WTC11 (cell line): ENCODE results near the gene PTN. TPM values are rescaled to one million over a fixed set of nuclear protein-coding genes. Genes with fewer than 3 reads are reported as not detected.

Experiments
- ATAC-seq: fragments of 200-7000 bp; cut with Tn5 transposase; 2 replicates; pipeline ENCODE4 v1.10.0; 2021; ENCODE audit warnings: mild to moderate bottlenecking, moderate library complexity
- CTCF ChIA-PET: fragments of 300-600 bp; sonication (Branson Sonifier 250); formaldehyde crosslinking; loops from one replicate; lab custom pipeline; 2021; ENCODE audit warnings: antibody characterized with exemption; lab: Charles Lee
- POLR2A ChIA-PET: fragments of 350-600 bp; sonication (Branson Sonifier 250); formaldehyde crosslinking; loops from one replicate; lab custom pipeline; 2021; ENCODE audit warnings: antibody characterized with exemption; lab: Charles Lee
- DNase-seq: peaks from one replicate; pipeline ENCODE4 v3.0.0; 2021; ENCODE audit warnings: low spot score
- H3K27ac Mint-ChIP-seq: 2 replicates; pipeline ENCODE4 v1.8.0; 2021; ENCODE audit warnings: mixed read lengths
- H3K27me3 Mint-ChIP-seq: 2 replicates; pipeline ENCODE4 v1.8.0; 2021; ENCODE audit warnings: low read depth, mild to moderate bottlenecking, moderate library complexity, mixed read lengths
- H3K36me3 Mint-ChIP-seq: 2 replicates; pipeline ENCODE4 v1.8.0; 2021; ENCODE audit warnings: mixed read lengths
- H3K4me1 Mint-ChIP-seq: 2 replicates; pipeline ENCODE4 v1.8.0; 2022; ENCODE audit warnings: mixed read lengths
- H3K4me3 Mint-ChIP-seq: 2 replicates; pipeline ENCODE4 v1.8.0; 2021; ENCODE audit warnings: mild to moderate bottlenecking, moderate library complexity, mixed read lengths
- H3K9me3 Mint-ChIP-seq: 2 replicates; pipeline ENCODE4 v1.8.0; 2021; ENCODE audit warnings: mixed read lengths
- ATF3 ChIP-seq: sonication (generic); formaldehyde crosslinking; conservative IDR thresholded peaks from 2 replicates; pipeline ENCODE4 v1.8.1; 2022; ENCODE audit warnings: mild to moderate bottlenecking, missing genetic modification reagents
- ATF6 ChIP-seq: sonication (generic); formaldehyde crosslinking; IDR thresholded peaks from 2 replicates; pipeline ENCODE4 v1.8.1; 2023; ENCODE audit warnings: mild to moderate bottlenecking, missing genetic modification reagents
- CDX4 ChIP-seq: fragments of 250-450 bp; sonication (Bioruptor Pico); IDR thresholded peaks from 2 replicates; pipeline ENCODE4 v1.9.0; 2021; ENCODE audit warnings: moderate library complexity, mild to moderate bottlenecking, inconsistent platforms, borderline replicate concordance
- ELF4 ChIP-seq: sonication (generic); formaldehyde crosslinking; IDR thresholded peaks from 2 replicates; pipeline ENCODE4 v1.8.1; 2022; ENCODE audit warnings: low read depth, mild to moderate bottlenecking, moderate library complexity, missing genetic modification reagents
- EMX1 ChIP-seq: fragments of 250-450 bp; sonication (Bioruptor Pico); IDR thresholded peaks from 2 replicates; pipeline ENCODE4 v1.8.0; 2021; ENCODE audit warnings: mild to moderate bottlenecking
- ESRRA ChIP-seq: sonication (generic); formaldehyde crosslinking; IDR thresholded peaks from 2 replicates; pipeline ENCODE4 v1.8.1; 2022; ENCODE audit warnings: mild to moderate bottlenecking, missing genetic modification reagents, borderline replicate concordance
- FOXJ3 ChIP-seq: sonication (generic); formaldehyde crosslinking; IDR thresholded peaks from 2 replicates; pipeline ENCODE4 v1.9.0; 2021; ENCODE audit warnings: missing genetic modification reagents, mild to moderate bottlenecking, borderline replicate concordance
- HMGXB4 ChIP-seq: sonication (generic); formaldehyde crosslinking; IDR thresholded peaks from 2 replicates; pipeline ENCODE4 v1.8.1; 2023; ENCODE audit warnings: mild to moderate bottlenecking, moderate library complexity, missing genetic modification reagents
- IRF1 ChIP-seq: sonication (generic); formaldehyde crosslinking; IDR thresholded peaks from 2 replicates; pipeline ENCODE4 v1.8.0; 2023; ENCODE audit warnings: missing genetic modification reagents
- JAZF1 ChIP-seq: fragments of 250-450 bp; sonication (Bioruptor Pico); IDR thresholded peaks from 2 replicates; pipeline ENCODE4 v1.9.0; 2021; ENCODE audit warnings: moderate library complexity, mild to moderate bottlenecking, inconsistent platforms
- JUN ChIP-seq: sonication (generic); formaldehyde crosslinking; IDR thresholded peaks from 2 replicates; pipeline ENCODE4 v1.8.0; 2023; ENCODE audit warnings: mild to moderate bottlenecking, missing genetic modification reagents
- MXD4 ChIP-seq: fragments of 250-450 bp; sonication (Bioruptor Pico); IDR thresholded peaks from 2 replicates; pipeline ENCODE4 v1.8.0; 2021; ENCODE audit warnings: mild to moderate bottlenecking, moderate library complexity, borderline replicate concordance
- NFATC4 ChIP-seq: fragments of 250-450 bp; sonication (Bioruptor Pico); IDR thresholded peaks from 2 replicates; pipeline ENCODE4 v1.9.0; 2021; ENCODE audit warnings: mild to moderate bottlenecking
- NFYB ChIP-seq: sonication (generic); formaldehyde crosslinking; conservative IDR thresholded peaks from 2 replicates; pipeline ENCODE4 v1.8.0; 2022; ENCODE audit warnings: low read depth, missing genetic modification reagents
- NR2C2 ChIP-seq: sonication (generic); formaldehyde crosslinking; IDR thresholded peaks from 2 replicates; pipeline ENCODE4 v1.8.0; 2022; ENCODE audit warnings: mild to moderate bottlenecking, missing genetic modification reagents
- PRRX2 ChIP-seq: fragments of 250-450 bp; sonication (Bioruptor Pico); IDR thresholded peaks from 2 replicates; pipeline ENCODE4 v1.8.0; 2021; ENCODE audit warnings: mild to moderate bottlenecking
- SOX15 ChIP-seq: fragments of 250-450 bp; sonication (Bioruptor Pico); IDR thresholded peaks from 2 replicates; pipeline ENCODE4 v1.9.0; 2021; ENCODE audit warnings: mild to moderate bottlenecking
- TEAD4 ChIP-seq: sonication (generic); formaldehyde crosslinking; IDR thresholded peaks from 2 replicates; pipeline ENCODE4 v1.8.0; 2022; ENCODE audit warnings: mild to moderate bottlenecking, missing genetic modification reagents
- ZBTB21 ChIP-seq: sonication (generic); formaldehyde crosslinking; IDR thresholded peaks from 2 replicates; pipeline ENCODE4 v1.8.1; 2023; ENCODE audit warnings: mild to moderate bottlenecking, missing genetic modification reagents, borderline replicate concordance
- ZNF232 ChIP-seq: sonication (generic); formaldehyde crosslinking; IDR thresholded peaks from 2 replicates; pipeline ENCODE4 v1.8.0; 2022; ENCODE audit warnings: mild to moderate bottlenecking, missing genetic modification reagents
- ZNF317 ChIP-seq: sonication (generic); formaldehyde crosslinking; IDR thresholded peaks from 2 replicates; pipeline ENCODE4 v1.8.1; 2023; ENCODE audit warnings: low read depth, mild to moderate bottlenecking, moderate library complexity, missing genetic modification reagents, borderline replicate concordance
- ZNF423 ChIP-seq: fragments of 250-450 bp; sonication (Bioruptor Pico); IDR thresholded peaks from 2 replicates; pipeline ENCODE4 v2.1.2; 2022; ENCODE audit warnings: mild to moderate bottlenecking, moderate library complexity
- total RNA-seq: library from RNA; stranded (reverse); gene quantifications from 3 replicates; pipeline ENCODE4 v1.2.3, GENCODE V29; 2021
- TF ChIP-seq, protein P1 (sequence below): sonication (generic); formaldehyde crosslinking; IDR thresholded peaks from 2 replicates; pipeline ENCODE4 v1.8.0; 2022; ENCODE audit warnings: mild to moderate bottlenecking, missing genetic modification reagents
- TF ChIP-seq, protein P2 (sequence below): sonication (generic); formaldehyde crosslinking; IDR thresholded peaks from 2 replicates; pipeline ENCODE4 v1.8.0; 2022; ENCODE audit warnings: mild to moderate bottlenecking, missing genetic modification reagents
- TF ChIP-seq, protein P3 (sequence below): fragments of 250-450 bp; sonication (Bioruptor Pico); IDR thresholded peaks from 2 replicates; pipeline ENCODE4 v2.1.2; 2022; ENCODE audit warnings: mild to moderate bottlenecking, moderate library complexity

The PTN gene
- total RNA-seq, 1 experiment from 2014 or later: 18.9 TPM

- TF ChIP-seq, protein P1, sequence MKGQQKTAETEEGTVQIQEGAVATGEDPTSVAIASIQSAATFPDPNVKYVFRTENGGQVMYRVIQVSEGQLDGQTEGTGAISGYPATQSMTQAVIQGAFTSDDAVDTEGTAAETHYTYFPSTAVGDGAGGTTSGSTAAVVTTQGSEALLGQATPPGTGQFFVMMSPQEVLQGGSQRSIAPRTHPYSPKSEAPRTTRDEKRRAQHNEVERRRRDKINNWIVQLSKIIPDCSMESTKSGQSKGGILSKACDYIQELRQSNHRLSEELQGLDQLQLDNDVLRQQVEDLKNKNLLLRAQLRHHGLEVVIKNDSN (CRISPR knock-in tag): no peak
- TF ChIP-seq TEAD4 (CRISPR knock-in tag) (no peak), JUN (CRISPR knock-in tag) (no peak)
Measured at GRCh38 chr7:137206770-137207169, 136.8 kb downstream of the PTN start (continued).

DNA sequence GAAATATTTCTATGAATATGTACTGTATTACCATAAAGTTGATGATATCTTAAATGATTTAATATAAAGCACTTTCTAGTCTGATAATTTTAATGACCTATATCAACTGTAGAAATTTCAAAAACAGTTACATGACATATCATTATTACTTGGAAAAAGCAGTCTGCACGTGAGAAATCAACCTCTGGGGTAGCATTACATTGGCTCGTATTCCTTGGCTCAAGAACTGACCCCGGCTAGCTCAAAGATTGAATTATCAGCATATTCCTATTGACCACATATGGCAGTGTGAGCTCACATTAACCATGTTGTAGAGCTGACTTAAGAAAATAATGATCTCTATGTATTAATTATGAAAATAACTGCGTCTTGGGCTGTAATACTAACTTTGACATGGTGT is 139.3 kb downstream of the PTN start:
- Mint-ChIP-seq H3K4me1 (peaks cover 2% of the 10 kb centered on the region; the same call in 1 of the 2 replicates), H3K36me3 (peaks cover 4% of the 10 kb centered on the region), H3K27ac (no peak overlapping the region), H3K9me3 (peaks cover 22% of the 10 kb centered on the region), H3K4me3 (no peak overlapping the region)
- ChIA-PET POLR2A (no interaction called here), CTCF (no interaction called here)
- ATAC-seq (no peak), DNase-seq (no peak)
- no peak for TF ChIP-seq NR2C2 (CRISPR knock-in tag)
- TF ChIP-seq ZNF317 (CRISPR knock-in tag): no peak
- no peak for TF ChIP-seq MXD4 (CRISPR knock-in tag)
- TF ChIP-seq FOXJ3: no peak
- no peak for TF ChIP-seq ATF6 (CRISPR knock-in tag)
- no peak for TF ChIP-seq ELF4 (CRISPR knock-in tag)
- no peak for TF ChIP-seq ZNF232 (CRISPR knock-in tag)
- TF ChIP-seq ESRRA: no peak
- no peak for TF ChIP-seq ATF3
- TF ChIP-seq EMX1 (CRISPR knock-in tag): no peak
- no peak for TF ChIP-seq HMGXB4 (CRISPR knock-in tag)
- no peak for TF ChIP-seq ZBTB21 (CRISPR knock-in tag)
- no peak for TF ChIP-seq ZNF423 (CRISPR knock-in tag)
- TF ChIP-seq, protein P2, sequence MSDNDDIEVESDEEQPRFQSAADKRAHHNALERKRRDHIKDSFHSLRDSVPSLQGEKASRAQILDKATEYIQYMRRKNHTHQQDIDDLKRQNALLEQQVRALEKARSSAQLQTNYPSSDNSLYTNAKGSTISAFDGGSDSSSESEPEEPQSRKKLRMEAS (CRISPR knock-in tag): no peak
- TF ChIP-seq CDX4 (CRISPR knock-in tag): no peak
- TF ChIP-seq, all 79 proteins: peak for 0
- no peaks in the 10 kb centered on the region; the same call in 1 of the 2 replicates for H3K27me3 Mint-ChIP-seq

DNA sequence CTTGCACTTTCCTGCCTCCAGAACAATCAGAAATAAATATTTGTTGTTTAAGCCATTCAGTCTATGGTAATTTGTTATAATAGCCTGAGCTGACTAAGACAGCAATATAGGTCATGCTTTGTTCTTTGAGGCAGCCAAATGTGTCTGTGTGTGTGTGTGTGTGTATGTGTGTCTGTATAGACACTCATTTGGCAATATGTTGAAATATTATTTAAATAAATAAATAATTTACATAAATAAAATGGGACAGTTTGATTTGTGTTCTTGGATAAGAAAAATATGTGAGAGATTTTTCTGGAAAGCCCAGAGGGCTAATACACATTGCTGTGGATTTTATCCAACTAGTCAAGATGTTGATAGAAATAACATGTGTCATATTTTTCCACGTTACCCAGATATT is 140.2 kb downstream of the PTN start:
- CTCF ChIA-PET: no interaction called here

More for the DNA sequence above, 140.2 kb downstream of the PTN start:
- no peak for ATAC-seq
- Mint-ChIP-seq H3K9me3 (peaks cover 20% of the 10 kb centered on the region), H3K4me1 (no peaks in the 10 kb centered on the region), H3K27ac (no peak overlapping the region), H3K27me3 (no peaks in the 10 kb centered on the region; the same call in 1 of the 2 replicates), H3K36me3 (peaks cover 4% of the 10 kb centered on the region)
- POLR2A ChIA-PET: no interaction called here
- TF ChIP-seq NFATC4 (CRISPR knock-in tag): no peak
- TF ChIP-seq PRRX2 (CRISPR knock-in tag): no peak
- no peak for TF ChIP-seq JAZF1 (CRISPR knock-in tag)
- TF ChIP-seq IRF1 (CRISPR knock-in tag): no peak
- no peak for TF ChIP-seq NFYB (CRISPR knock-in tag)
- no peak for TF ChIP-seq SOX15 (CRISPR knock-in tag)
- TF ChIP-seq, protein P3, sequence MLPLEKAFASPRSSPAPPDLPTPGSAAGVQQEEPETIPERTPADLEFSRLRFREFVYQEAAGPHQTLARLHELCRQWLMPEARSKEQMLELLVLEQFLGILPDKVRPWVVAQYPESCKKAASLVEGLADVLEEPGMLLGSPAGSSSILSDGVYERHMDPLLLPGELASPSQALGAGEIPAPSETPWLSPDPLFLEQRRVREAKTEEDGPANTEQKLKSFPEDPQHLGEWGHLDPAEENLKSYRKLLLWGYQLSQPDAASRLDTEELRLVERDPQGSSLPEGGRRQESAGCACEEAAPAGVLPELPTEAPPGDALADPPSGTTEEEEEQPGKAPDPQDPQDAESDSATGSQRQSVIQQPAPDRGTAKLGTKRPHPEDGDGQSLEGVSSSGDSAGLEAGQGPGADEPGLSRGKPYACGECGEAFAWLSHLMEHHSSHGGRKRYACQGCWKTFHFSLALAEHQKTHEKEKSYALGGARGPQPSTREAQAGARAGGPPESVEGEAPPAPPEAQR (CRISPR knock-in tag): no peak
- TF ChIP-seq, all 79 proteins: peak for 0
- H3K4me3 Mint-ChIP-seq: no peak overlapping the region
- DNase-seq: no peak
